ENCODE measurements around the gene ZNF814. TPM values are rescaled to one million over a fixed set of nuclear protein-coding genes. Genes with fewer than 3 reads are reported as not detected.
"Not testable (repeated sequence)": the region's sequence is repeated elsewhere in the genome, so short reads cannot be mapped to it uniquely, and the experiment has no call there.

ZNF814 gene
- total RNA-seq (10 to 100 TPM; 32.3 to 35.3 TPM), polyA plus RNA-seq (10 to 100 TPM in 1 of 2 donors, 1 to 10 TPM in 1; 9.3 to 20.0 TPM)

GRCh38 chr19:57888560-57889231, at the start of gene ZNF814:
ZNF814 (minus strand) TSS chr19:57889037; CDS start chr19:57888802, 235 bp downstream.
- Histone ChIP-seq H3K9me3 (ENCODE audit: control insufficient read depth in 1 of 2, low read length in 2 of 2) (no peaks in the 10 kb centered on the region), H3K4me3 (ENCODE audit: low read length in 2 of 2) (peak within 1 kb of the TSS; percentile 76 to 77), H3K36me3 (ENCODE audit: insufficient read depth, low read length) (peaks cover 6% of the 10 kb centered on the region), H3K4me1 (ENCODE audit: insufficient read depth, low read length) (peaks cover 20% of the 10 kb centered on the region), H3K27ac (ENCODE audit: low read depth, low read length) (peak within 1 kb of the TSS; percentile 50), H3K27me3 (ENCODE audit: insufficient read depth, low read length) (no peaks in the 10 kb centered on the region)
- H3K36me3 Mint-ChIP-seq: peaks cover 49 to 53% of the 10 kb centered on the region in 2 donors
- intact Hi-C loops (cut with micrococcal nuclease): loop anchor here (1.0 kb wide), 1 partner anchor 28 kb away; the partner anchor contains the start of gene ZNF417
- H3K27ac Mint-ChIP-seq: peak within 1 kb of the TSS; percentile 30 to 86 (median 75)
- DNase-seq: peak; percentile 75 to 83 (median 80)
- ChIA-PET CTCF (ENCODE audit: partially characterized antibody) (no interaction called here), POLR2A (ENCODE audit: partially characterized antibody) (interaction anchor here (1.0 to 2.1 kb wide), 4 partner anchors 28 to 538 kb away, joined by 3 to 6 read pairs (median 4); partner anchors contain the start of genes ZNF417, ZNF549 and ZNF587)
- peaks cover 10 to 27% (median 21%) of the 10 kb centered on the region in 4 donors for H3K4me1 Mint-ChIP-seq
- H3K27me3 Mint-ChIP-seq: no peaks in the 10 kb centered on the region
- peaks cover 0 to 77% (median 62%) of the 10 kb centered on the region in 8 donors for H3K9me3 Mint-ChIP-seq
- peak within 1 kb of the TSS; percentile 88 to 92 (median 89) for H3K4me3 Mint-ChIP-seq

GRCh38 chr19:57935731-57936130, 46.9 kb upstream of the ZNF814 start:
- no peaks in the 10 kb centered on the region for H3K27me3 ChIP-seq (ENCODE audit: insufficient read depth, low read length)
- DNase-seq: no peak
- H3K27ac Mint-ChIP-seq: peak overlapping the region in 1 of 7 donors; percentile 77
- H3K4me1 Mint-ChIP-seq: peaks cover 0 to 11% (median 4%) of the 10 kb centered on the region in 4 donors
- H3K36me3 ChIP-seq (ENCODE audit: insufficient read depth, low read length): no peaks in the 10 kb centered on the region
- peaks cover 2 to 95% (median 81%) of the 10 kb centered on the region in 8 donors for H3K9me3 Mint-ChIP-seq
- H3K9me3 ChIP-seq (ENCODE audit: control insufficient read depth in 1 of 2, low read length in 2 of 2): peaks cover under 1 to 39% of the 10 kb centered on the region in 2 donors
- peaks cover 6% of the 10 kb centered on the region for H3K4me1 ChIP-seq (ENCODE audit: insufficient read depth, low read length)
- CTCF ChIA-PET (ENCODE audit: partially characterized antibody): no interaction called here
- H3K4me3 Mint-ChIP-seq: peak overlapping the region in 2 of 8 donors; percentile 34 to 87
- H3K36me3 Mint-ChIP-seq: peaks cover 49 to 63% of the 10 kb centered on the region in 2 donors
- intact Hi-C loops (cut with micrococcal nuclease): no loop called here
- no peak overlapping the region for H3K27ac ChIP-seq (ENCODE audit: low read depth, low read length)
- POLR2A ChIA-PET (ENCODE audit: partially characterized antibody): interaction anchor here (0.7 to 1.2 kb wide), 2 partner anchors 19 to 68 kb away, joined by 4 to 5 read pairs; partner anchors contain the start of gene ZNF606
- no peak overlapping the region for H3K4me3 ChIP-seq (ENCODE audit: low read length in 2 of 2)
- H3K27me3 Mint-ChIP-seq: no peaks in the 10 kb centered on the region

- DNase-seq: peak; percentile 40 to 66 (median 46)
- peaks cover 2 to 96% (median 83%) of the 10 kb centered on the region in 8 donors for H3K9me3 Mint-ChIP-seq
- Histone ChIP-seq H3K4me3 (ENCODE audit: low read length in 2 of 2) (peak within 1 kb of the TSS in 1 of 2 donors; percentile 33), H3K9me3 (ENCODE audit: control insufficient read depth in 1 of 2, low read length in 2 of 2) (peaks cover 0 to 39% of the 10 kb centered on the region in 2 donors), H3K4me1 (ENCODE audit: insufficient read depth, low read length) (peaks cover 6% of the 10 kb centered on the region), H3K36me3 (ENCODE audit: insufficient read depth, low read length) (no peaks in the 10 kb centered on the region), H3K27ac (ENCODE audit: low read depth, low read length) (peak within 1 kb of the TSS; percentile 50), H3K27me3 (ENCODE audit: insufficient read depth, low read length) (no peaks in the 10 kb centered on the region)
- no peaks in the 10 kb centered on the region for H3K27me3 Mint-ChIP-seq
- peak within 1 kb of the TSS; percentile 77 to 96 (median 91) for H3K27ac Mint-ChIP-seq
- peaks cover 45 to 64% of the 10 kb centered on the region in 2 donors for H3K36me3 Mint-ChIP-seq
- H3K4me3 Mint-ChIP-seq: peak within 1 kb of the TSS; percentile 84 to 91 (median 89)
- ChIA-PET CTCF (ENCODE audit: partially characterized antibody) (interaction anchor here (0.6 kb wide), 1 partner anchor 32 kb away, joined by 3 read pairs; no protein-coding TSS in a partner anchor), POLR2A (ENCODE audit: partially characterized antibody) (interaction anchor here (0.7 to 1.2 kb wide), 2 partner anchors 18 to 68 kb away, joined by 4 to 5 read pairs; partner anchors contain the start of gene ZNF606)
- H3K4me1 Mint-ChIP-seq: peaks cover 0 to 11% (median 4%) of the 10 kb centered on the region in 4 donors
- intact Hi-C loops (cut with micrococcal nuclease): no loop called here
Observed at GRCh38 chr19:57934820-57935665, 46.2 kb upstream of the ZNF814 start, which contains the start of gene ZNF418. ZNF418 (minus strand) TSS chr19:57935402; CDS start chr19:57933822, 1,580 bp downstream.

- CTCF ChIA-PET (ENCODE audit: partially characterized antibody): no interaction called here
- Mint-ChIP-seq H3K27me3 (no peaks in the 10 kb centered on the region), H3K27ac (no peak overlapping the region), H3K9me3 (peaks cover 0 to 86% (median 74%) of the 10 kb centered on the region in 8 donors), H3K4me1 (no peaks in the 10 kb centered on the region), H3K4me3 (no peak overlapping the region), H3K36me3 (peaks cover 28 to 40% of the 10 kb centered on the region in 2 donors)
- no peaks in the 10 kb centered on the region for H3K36me3 ChIP-seq (ENCODE audit: insufficient read depth, low read length)
- H3K27me3 ChIP-seq (ENCODE audit: insufficient read depth, low read length): no peaks in the 10 kb centered on the region
- POLR2A ChIA-PET (ENCODE audit: partially characterized antibody): no interaction called here
- no peak overlapping the region for H3K4me3 ChIP-seq (ENCODE audit: low read length in 2 of 2)
- intact Hi-C loops (cut with micrococcal nuclease): no loop called here
- H3K9me3 ChIP-seq (ENCODE audit: control insufficient read depth in 1 of 2, low read length in 2 of 2): peaks cover 0 to 19% of the 10 kb centered on the region in 2 donors
- no peak for DNase-seq
- no peaks in the 10 kb centered on the region for H3K4me1 ChIP-seq (ENCODE audit: insufficient read depth, low read length)
- no peak overlapping the region for H3K27ac ChIP-seq (ENCODE audit: low read depth, low read length)
Observed at GRCh38 chr19:57927587-57927986, 38.8 kb upstream of the ZNF814 start.

- peak within 1 kb of the TSS; percentile 90 for H3K27ac ChIP-seq (ENCODE audit: low read depth, low read length)
- H3K4me3 ChIP-seq (ENCODE audit: low read length in 2 of 2): peak within 1 kb of the TSS; percentile 76 to 80
- H3K36me3 Mint-ChIP-seq: peaks cover 48 to 57% of the 10 kb centered on the region in 2 donors
- DNase-seq: peak; percentile 86 to 97 (median 91)
- peak within 1 kb of the TSS; percentile 92 to 99 (median 98) for H3K4me3 Mint-ChIP-seq
- H3K36me3 ChIP-seq (ENCODE audit: insufficient read depth, low read length); H3K27me3 Mint-ChIP-seq; H3K27me3 ChIP-seq (ENCODE audit: insufficient read depth, low read length): not testable (repeated sequence)
- H3K4me1 Mint-ChIP-seq: peaks cover 22 to 45% (median 34%) of the 10 kb centered on the region in 4 donors
- H3K9me3 Mint-ChIP-seq: peaks cover 8 to 60% (median 38%) of the 10 kb centered on the region in 8 donors
- H3K27ac Mint-ChIP-seq: peak within 1 kb of the TSS; percentile 95 to 99 (median 98)
- ChIA-PET POLR2A (ENCODE audit: partially characterized antibody) (interaction anchor here (0.7 to 2.4 kb wide), 11 partner anchors 14 to 554 kb away, joined by 3 to 15 read pairs (median 4); partner anchors contain the start of genes ZNF418, ZNF552, ZNF586 and ZNF587), CTCF (ENCODE audit: partially characterized antibody) (interaction anchor here (0.6 to 1.3 kb wide), 3 partner anchors 181 to 603 kb away, joined by 3 read pairs; partner anchors contain the start of gene ZBTB45)
- H3K9me3 ChIP-seq (ENCODE audit: control insufficient read depth in 1 of 2, low read length in 2 of 2): peaks cover 0 to 14% of the 10 kb centered on the region in 2 donors
- intact Hi-C loops (cut with micrococcal nuclease): loop anchor here (1.0 to 5.0 kb wide), 7 partner anchors 28 to 505 kb away; partner anchors contain the start of genes ZNF17, ZNF256, ZNF416 and ZNF586
- peaks cover 13% of the 10 kb centered on the region for H3K4me1 ChIP-seq (ENCODE audit: insufficient read depth, low read length)
Observed at GRCh38 chr19:57916168-57916995, 27.5 kb upstream of the ZNF814 start, which contains the start of gene ZNF417. ZNF417 (minus strand) TSS chr19:57916592; CDS start chr19:57916411, 181 bp downstream.

GRCh38 chr19:57914531-57914930, 25.7 kb upstream of the ZNF814 start:
- peak overlapping the region in 6 of 7 donors; percentile 5 to 96 (median 34) for H3K27ac Mint-ChIP-seq
- H3K27me3 Mint-ChIP-seq: no peaks in the 10 kb centered on the region
- Histone ChIP-seq H3K36me3 (ENCODE audit: insufficient read depth, low read length) (peaks cover 9% of the 10 kb centered on the region), H3K4me3 (ENCODE audit: low read length in 2 of 2) (no peak overlapping the region), H3K9me3 (ENCODE audit: control insufficient read depth in 1 of 2, low read length in 2 of 2) (peaks cover 0 to 14% of the 10 kb centered on the region in 2 donors), H3K27me3 (ENCODE audit: insufficient read depth, low read length) (no peaks in the 10 kb centered on the region), H3K4me1 (ENCODE audit: insufficient read depth, low read length) (peaks cover 13% of the 10 kb centered on the region), H3K27ac (ENCODE audit: low read depth, low read length) (no peak overlapping the region)
- DNase-seq: no peak
- CTCF ChIA-PET (ENCODE audit: partially characterized antibody): no interaction called here
- intact Hi-C loops (cut with micrococcal nuclease): no loop called here
- POLR2A ChIA-PET (ENCODE audit: partially characterized antibody): interaction anchor here (2.4 kb wide), 1 partner anchor 88 kb away, joined by 15 read pairs; the partner anchor contains the start of gene ZNF606
- peaks cover 57 to 66% of the 10 kb centered on the region in 2 donors for H3K36me3 Mint-ChIP-seq
- peaks cover 8 to 66% (median 41%) of the 10 kb centered on the region in 8 donors for H3K9me3 Mint-ChIP-seq
- peak overlapping the region; percentile 53 to 99 (median 97) for H3K4me3 Mint-ChIP-seq
- H3K4me1 Mint-ChIP-seq: peaks cover 22 to 48% (median 34%) of the 10 kb centered on the region in 4 donors
